Measurements from ENCODE around the gene STN1.

Gene STN1

GRCh38 chr10:103916876-103917275, 1.1 kb downstream of the STN1 start:
- H3F3A ChIP-seq (ENCODE audit: insufficient read depth, low read length), result no peaks in the 10 kb centered on the region
- H3K9me3 ChIP-seq (ENCODE audit: low read length), result peaks cover 3% of the 10 kb centered on the region; the same call in 1 of the 2 replicates
- peak overlapping the region; percentile 86 for H3K9ac ChIP-seq (ENCODE audit: low read length)
- no peaks in the 10 kb centered on the region for H4K20me1 ChIP-seq (ENCODE audit: insufficient read depth, low read length)
- H3K27me3 ChIP-seq (ENCODE audit: insufficient read depth, low read length), result no peaks in the 10 kb centered on the region
- peaks cover 18% of the 10 kb centered on the region for H3K36me3 ChIP-seq (ENCODE audit: insufficient read depth, low read length)
- peak overlapping the region; percentile 76 for H3K4me3 ChIP-seq (ENCODE audit: low read depth, low read length, poor library complexity, severe bottlenecking)
- TF ChIP-seq EZH2 (IDR thresholded peaks at IDR 0.05; ENCODE audit: borderline replicate concordance, low read length), result no peak
- TF ChIP-seq CTCF (IDR thresholded peaks at IDR 0.05; ENCODE audit: low read length), result no peak
- peak overlapping the region; percentile 56 for H3K27ac ChIP-seq (ENCODE audit: low read depth, low read length, poor library complexity, severe bottlenecking)
- no peaks in the 10 kb centered on the region for H3K9me2 ChIP-seq (ENCODE audit: low read depth, low read length)
- no peaks in the 10 kb centered on the region for H3K79me2 ChIP-seq (ENCODE audit: insufficient read depth, low read length)
- no peak overlapping the region for H2AFZ ChIP-seq (ENCODE audit: low read length)
- peaks cover 32% of the 10 kb centered on the region for H3K4me1 ChIP-seq (ENCODE audit: insufficient read depth, low read length, severe bottlenecking)
- peak overlapping the region; percentile 93 for H3K4me2 ChIP-seq (ENCODE audit: low read length)

- Histone ChIP-seq H3K9ac (ENCODE audit: low read length) (no peak overlapping the region), H3K9me2 (ENCODE audit: low read depth, low read length) (no peaks in the 10 kb centered on the region), H3K27me3 (ENCODE audit: insufficient read depth, low read length) (no peaks in the 10 kb centered on the region), H3K4me3 (ENCODE audit: low read depth, low read length, poor library complexity, severe bottlenecking) (peak overlapping the region; percentile 76), H3K4me2 (ENCODE audit: low read length) (peak overlapping the region; percentile 93; the same call in 1 of the 2 replicates), H3K36me3 (ENCODE audit: insufficient read depth, low read length) (peaks cover 18% of the 10 kb centered on the region), H4K20me1 (ENCODE audit: insufficient read depth, low read length) (no peaks in the 10 kb centered on the region), H3F3A (ENCODE audit: insufficient read depth, low read length) (no peaks in the 10 kb centered on the region), H3K27ac (ENCODE audit: low read depth, low read length, poor library complexity, severe bottlenecking) (no peak overlapping the region), H3K79me2 (ENCODE audit: insufficient read depth, low read length) (no peaks in the 10 kb centered on the region), H3K4me1 (ENCODE audit: insufficient read depth, low read length, severe bottlenecking) (peaks cover 28% of the 10 kb centered on the region), H3K9me3 (ENCODE audit: low read length) (peaks cover 3% of the 10 kb centered on the region; the same call in 1 of the 2 replicates), H2AFZ (ENCODE audit: low read length) (no peak overlapping the region)
- TF ChIP-seq EZH2 (IDR thresholded peaks at IDR 0.05; ENCODE audit: borderline replicate concordance, low read length) (no peak), CTCF (IDR thresholded peaks at IDR 0.05; ENCODE audit: low read length) (no peak)
These were observed 1.7 kb downstream of the STN1 start for GRCh38 chr10:103916254-103916653.

GRCh38 chr10:103915796-103916195, 2.2 kb downstream of the STN1 start:
- Histone ChIP-seq H3K36me3 (ENCODE audit: insufficient read depth, low read length) (peaks cover 18% of the 10 kb centered on the region), H3K9me2 (ENCODE audit: low read depth, low read length) (no peaks in the 10 kb centered on the region), H3K4me2 (ENCODE audit: low read length) (0 out of 2 replicates have a peak overlapping the region, but pooled peaks have one; percentile 93), H4K20me1 (ENCODE audit: insufficient read depth, low read length) (no peaks in the 10 kb centered on the region), H2AFZ (ENCODE audit: low read length) (no peak overlapping the region), H3K4me1 (ENCODE audit: insufficient read depth, low read length, severe bottlenecking) (peaks cover 32% of the 10 kb centered on the region), H3K79me2 (ENCODE audit: insufficient read depth, low read length) (no peaks in the 10 kb centered on the region), H3K4me3 (ENCODE audit: low read depth, low read length, poor library complexity, severe bottlenecking) (peak overlapping the region; percentile 76), H3K27me3 (ENCODE audit: insufficient read depth, low read length) (no peaks in the 10 kb centered on the region), H3K27ac (ENCODE audit: low read depth, low read length, poor library complexity, severe bottlenecking) (no peak overlapping the region), H3K9me3 (ENCODE audit: low read length) (peaks cover 3% of the 10 kb centered on the region; the same call in 1 of the 2 replicates), H3K9ac (ENCODE audit: low read length) (no peak overlapping the region), H3F3A (ENCODE audit: insufficient read depth, low read length) (no peaks in the 10 kb centered on the region)
- TF ChIP-seq CTCF (IDR thresholded peaks at IDR 0.05; ENCODE audit: low read length) (no peak), EZH2 (IDR thresholded peaks at IDR 0.05; ENCODE audit: borderline replicate concordance, low read length) (no peak)

Data from OCI-LY1 (cell line).